NCI-H69 (cell line): ENCODE results near the gene PPP2R5D.
"Not testable (repeated sequence)": the region's sequence is repeated elsewhere in the genome, so short reads cannot be mapped to it uniquely, and the experiment has no call there.

Source experiments
- DNase-seq: peaks from one replicate; lab custom pipeline; 2025; lab: John Stamatoyannopoulos, UW

The PPP2R5D gene

GRCh38 chr6:43029120-43029519, 44.8 kb downstream of the PPP2R5D start:
- DNase-seq: no peak

GRCh38 chr6:43032326-43032725, 48.0 kb downstream of the PPP2R5D start:
- DNase-seq: no peak

GRCh38 chr6:43033496-43034189, 49.3 kb downstream of the PPP2R5D start:
- DNase-seq: no peak

- no peak for DNase-seq
These were observed 49.8 kb downstream of the PPP2R5D start for GRCh38 chr6:43034190-43034525.

- DNase-seq: no peak
These were observed 51.3 kb downstream of the PPP2R5D start for GRCh38 chr6:43035495-43036194.

GRCh38 chr6:43036712-43037111, 52.3 kb downstream of the PPP2R5D start:
- DNase-seq: no peak

- DNase-seq: no peak
These were observed 52.8 kb downstream of the PPP2R5D start for GRCh38 chr6:43037197-43037596.

GRCh38 chr6:43037706-43038105, 53.3 kb downstream of the PPP2R5D start:
- no peak for DNase-seq

- DNase-seq: no peak
These were observed 54.4 kb downstream of the PPP2R5D start for GRCh38 chr6:43038727-43039126.

GRCh38 chr6:43040542-43041257, 56.3 kb downstream of the PPP2R5D start:
- DNase-seq: no peak

- not testable (repeated sequence) for DNase-seq
These were observed 57.1 kb downstream of the PPP2R5D start for GRCh38 chr6:43041475-43041874.

GRCh38 chr6:43043310-43043709, 58.9 kb downstream of the PPP2R5D start:
- no peak for DNase-seq

- no peak for DNase-seq
These were observed 61.1 kb downstream of the PPP2R5D start for GRCh38 chr6:43045371-43045930.

GRCh38 chr6:43047998-43048397, 63.6 kb downstream of the PPP2R5D start:
- no peak for DNase-seq

GRCh38 chr6:43050981-43051380, 66.6 kb downstream of the PPP2R5D start:
- no peak for DNase-seq

- DNase-seq: no peak
These were observed 68.0 kb downstream of the PPP2R5D start for GRCh38 chr6:43052225-43052841.

- peak; percentile 42 for DNase-seq
These were observed 68.6 kb downstream of the PPP2R5D start for GRCh38 chr6:43052842-43053544.

- DNase-seq: peak; percentile 98
These were observed 69.3 kb downstream of the PPP2R5D start, which contains the start of gene CUL7 for GRCh38 chr6:43053545-43054205. Gene CUL7 (minus strand): TSS chr6:43053851. CDS start chr6:43052788, 1,063 bp downstream.

GRCh38 chr6:43054206-43054943, 70.0 kb downstream of the PPP2R5D start:
- DNase-seq: no peak

- DNase-seq: no peak
These were observed 71.6 kb downstream of the PPP2R5D start for GRCh38 chr6:43055966-43056365.
